Mammary epithelial cell (primary cell): ENCODE data around the gene NUDT3.

Source experiments
- EZH2 ChIP-seq: IDR thresholded peaks from 2 replicates; pipeline ENCODE4 v1.6.1; 2012; ENCODE audit warnings: low read length, inconsistent platforms, borderline replicate concordance
- TF ChIP-seq, protein P1 (sequence below), 2 donors: IDR thresholded peaks in 1 of 2; conservative IDR thresholded peaks in 1 of 2; 2 replicates each; pipeline ENCODE4 v1.5.1; 2011 to 2012; ENCODE audit warnings: inconsistent platforms in 2 of 2, low read length in 2 of 2, mild to moderate bottlenecking in 2 of 2, control low read depth in 1 of 2, low read depth in 1 of 2; ENCODE audit not compliant: insufficient read depth in 1 of 2; ENCODE audit errors: extremely low read depth in 1 of 2

DNA sequence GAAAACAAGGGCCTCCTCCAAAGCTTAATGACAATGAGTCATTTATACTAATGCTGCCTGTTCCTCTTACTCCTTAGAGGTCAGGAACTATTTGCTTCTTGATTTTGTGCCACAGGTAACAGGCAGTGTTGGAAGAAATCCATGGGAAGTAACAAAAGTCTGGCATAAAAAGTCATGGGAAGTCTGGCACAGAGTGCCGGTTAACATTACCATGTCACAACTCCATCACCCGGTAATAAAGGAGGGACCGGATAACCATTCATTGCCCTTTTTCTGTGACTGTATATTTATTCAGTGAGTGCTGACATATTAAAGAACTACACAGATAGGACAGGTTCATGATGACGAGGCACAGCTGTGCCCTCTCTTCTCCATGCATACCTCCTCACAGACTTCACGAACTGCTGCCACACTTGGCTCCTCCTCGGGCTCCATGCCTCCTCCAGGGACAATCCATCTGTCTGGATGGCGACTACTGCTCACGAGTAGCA, 50.9 kb downstream of the NUDT3 start:
- TF ChIP-seq, protein P1, sequence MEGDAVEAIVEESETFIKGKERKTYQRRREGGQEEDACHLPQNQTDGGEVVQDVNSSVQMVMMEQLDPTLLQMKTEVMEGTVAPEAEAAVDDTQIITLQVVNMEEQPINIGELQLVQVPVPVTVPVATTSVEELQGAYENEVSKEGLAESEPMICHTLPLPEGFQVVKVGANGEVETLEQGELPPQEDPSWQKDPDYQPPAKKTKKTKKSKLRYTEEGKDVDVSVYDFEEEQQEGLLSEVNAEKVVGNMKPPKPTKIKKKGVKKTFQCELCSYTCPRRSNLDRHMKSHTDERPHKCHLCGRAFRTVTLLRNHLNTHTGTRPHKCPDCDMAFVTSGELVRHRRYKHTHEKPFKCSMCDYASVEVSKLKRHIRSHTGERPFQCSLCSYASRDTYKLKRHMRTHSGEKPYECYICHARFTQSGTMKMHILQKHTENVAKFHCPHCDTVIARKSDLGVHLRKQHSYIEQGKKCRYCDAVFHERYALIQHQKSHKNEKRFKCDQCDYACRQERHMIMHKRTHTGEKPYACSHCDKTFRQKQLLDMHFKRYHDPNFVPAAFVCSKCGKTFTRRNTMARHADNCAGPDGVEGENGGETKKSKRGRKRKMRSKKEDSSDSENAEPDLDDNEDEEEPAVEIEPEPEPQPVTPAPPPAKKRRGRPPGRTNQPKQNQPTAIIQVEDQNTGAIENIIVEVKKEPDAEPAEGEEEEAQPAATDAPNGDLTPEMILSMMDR (conservative IDR thresholded peaks at IDR 0.05 in 1 of 2, IDR thresholded peaks at IDR 0.05 in 1 of 2; ENCODE audit: extremely low read depth in 1 of 2, insufficient read depth in 1 of 2, low read depth in 1 of 2, low read length in 2 of 2), result no peak
- no peak for TF ChIP-seq EZH2
